GM21423 (cell line): ENCODE results near the gene CPNE5.
"Not testable (repeated sequence)": the region's sequence is repeated elsewhere in the genome, so short reads cannot be mapped to it uniquely, and the experiment has no call there.

Source experiments
- ATAC-seq: cut with Tn5 transposase; IDR thresholded peaks from one replicate; pipeline ENCODE4 v1.9.1; 2021; ENCODE audit warnings: mild to moderate bottlenecking, moderate library complexity; ENCODE audit not compliant: unreplicated experiment

CPNE5 gene

GRCh38 chr6:36729161-36729524, 110.1 kb downstream of the CPNE5 start:
- no peak for ATAC-seq

GRCh38 chr6:36728289-36729160, 110.7 kb downstream of the CPNE5 start:
- ATAC-seq = no peak

GRCh38 chr6:36727505-36728021, 111.7 kb downstream of the CPNE5 start:
- ATAC-seq = no peak

- ATAC-seq = no peak
Observed at GRCh38 chr6:36725581-36725980, 113.7 kb downstream of the CPNE5 start.

- no peak for ATAC-seq
Observed at GRCh38 chr6:36724514-36725390, 114.5 kb downstream of the CPNE5 start.

- ATAC-seq = not testable (repeated sequence)
Observed at GRCh38 chr6:36723992-36724391, 115.3 kb downstream of the CPNE5 start.

GRCh38 chr6:36722879-36723278, 116.4 kb downstream of the CPNE5 start:
- ATAC-seq = no peak

GRCh38 chr6:36722365-36722764, 116.9 kb downstream of the CPNE5 start:
- ATAC-seq = no peak

- ATAC-seq = no peak
Observed at GRCh38 chr6:36721369-36722140, 117.7 kb downstream of the CPNE5 start.

- no peak for ATAC-seq
Observed at GRCh38 chr6:36720251-36721141, 118.7 kb downstream of the CPNE5 start.

GRCh38 chr6:36719126-36719525, 120.1 kb downstream of the CPNE5 start:
- no peak for ATAC-seq

GRCh38 chr6:36718560-36718959, 120.7 kb downstream of the CPNE5 start:
- ATAC-seq = no peak

GRCh38 chr6:36717871-36718540, 121.2 kb downstream of the CPNE5 start:
- no peak for ATAC-seq

GRCh38 chr6:36717231-36717825, 121.9 kb downstream of the CPNE5 start:
- no peak for ATAC-seq

- no peak for ATAC-seq
Observed at GRCh38 chr6:36716476-36717093, 122.7 kb downstream of the CPNE5 start.

GRCh38 chr6:36715469-36715868, 123.8 kb downstream of the CPNE5 start:
- ATAC-seq = no peak

- no peak for ATAC-seq
Observed at GRCh38 chr6:36714511-36714910, 124.7 kb downstream of the CPNE5 start.

- ATAC-seq = no peak
Observed at GRCh38 chr6:36713846-36714245, 125.4 kb downstream of the CPNE5 start.

- ATAC-seq = no peak
Observed at GRCh38 chr6:36712816-36713215, 126.4 kb downstream of the CPNE5 start.
